Liver (tissue), 9 donors: ENCODE measurements around the gene BDKRB1. TPM values are rescaled to one million over a fixed set of nuclear protein-coding genes. Genes with fewer than 3 reads are reported as not detected.

Experiments
- DNase-seq: peaks from one replicate; pipeline ENCODE4 v3.0.0-alpha.2; 2017; ENCODE audit warnings: low spot score
- H3K27ac ChIP-seq, 2 donors: one replicate each; pipeline ENCODE4 v1.7.0; 2013; ENCODE audit warnings: inconsistent platforms in 2 of 2, low read length in 2 of 2, control low read depth in 1 of 2, low read depth in 1 of 2, mild to moderate bottlenecking in 1 of 2
- H3K27me3 ChIP-seq, 4 donors: one replicate each; pipeline versions ENCODE4 v1.6.1 to v1.7.0; 2013; ENCODE audit warnings: low read length in 3 of 4, inconsistent platforms in 1 of 4, mild to moderate bottlenecking in 1 of 4, moderate library complexity in 1 of 4; ENCODE audit not compliant: control insufficient read depth in 4 of 4, insufficient read depth in 4 of 4
- H3K36me3 ChIP-seq, 4 donors: one replicate each; pipeline versions ENCODE4 v1.6.1 to v1.7.0; 2013; ENCODE audit warnings: low read length in 3 of 4, mild to moderate bottlenecking in 3 of 4, low read depth in 1 of 4, moderate library complexity in 1 of 4; ENCODE audit not compliant: control insufficient read depth in 4 of 4, insufficient read depth in 3 of 4
- H3K4me1 ChIP-seq, 4 donors: one replicate each; pipeline versions ENCODE4 v1.6.1 to v1.7.0; 2013; ENCODE audit warnings: low read length in 3 of 4, mild to moderate bottlenecking in 3 of 4, moderate library complexity in 1 of 4; ENCODE audit not compliant: control insufficient read depth in 4 of 4, insufficient read depth in 4 of 4
- H3K4me3 ChIP-seq, 3 donors: one replicate each; pipeline versions ENCODE4 v1.6.1 to v1.7.0; 2013; ENCODE audit warnings: low read length in 3 of 3, control low read depth in 1 of 3, low read depth in 1 of 3, mild to moderate bottlenecking in 1 of 3
- H3K9ac ChIP-seq, 2 donors: one replicate each; pipeline ENCODE4 v1.7.0; 2013; ENCODE audit warnings: low read length in 2 of 2, mild to moderate bottlenecking in 2 of 2, moderate library complexity in 2 of 2, control low read depth in 1 of 2, low read depth in 1 of 2
- H3K9me3 ChIP-seq, 4 donors: one replicate each; pipeline versions ENCODE4 v1.6.1 to v1.7.0; 2013; ENCODE audit warnings: low read length in 3 of 4; ENCODE audit not compliant: control insufficient read depth in 4 of 4
- EGR1 ChIP-seq, 2 donors: IDR thresholded peaks; 2 replicates each; pipeline ENCODE4 v1.6.1; 2016 to 2018; ENCODE audit warnings: antibody characterized with exemption in 2 of 2, low read depth in 2 of 2
- FOXA1 ChIP-seq: IDR thresholded peaks from 2 replicates; pipeline ENCODE4 v1.6.1; 2016; ENCODE audit warnings: antibody characterized with exemption
- FOXA2 ChIP-seq: IDR thresholded peaks from 2 replicates; pipeline ENCODE4 v1.6.1; 2016; ENCODE audit warnings: antibody characterized with exemption
- GABPA ChIP-seq, 2 donors: IDR thresholded peaks in 1 of 2; conservative IDR thresholded peaks in 1 of 2; 2 replicates each; pipeline ENCODE4 v1.6.1; 2016; ENCODE audit warnings: antibody characterized with exemption in 2 of 2, mild to moderate bottlenecking in 1 of 2, moderate library complexity in 1 of 2
- HNF4A ChIP-seq, 2 donors: conservative IDR thresholded peaks; 2 replicates each; pipeline ENCODE4 v1.6.1; 2016; ENCODE audit warnings: antibody characterized with exemption in 2 of 2, mild to moderate bottlenecking in 2 of 2
- HNF4G ChIP-seq: IDR thresholded peaks from 2 replicates; pipeline ENCODE4 v1.6.1; 2016; ENCODE audit warnings: antibody characterized with exemption
- JUND ChIP-seq, 2 donors: IDR thresholded peaks; 2 replicates each; pipeline ENCODE4 v1.6.1; 2016; ENCODE audit warnings: antibody characterized with exemption in 2 of 2
- MAX ChIP-seq: IDR thresholded peaks from 2 replicates; pipeline ENCODE4 v1.6.1; 2016; ENCODE audit warnings: antibody characterized with exemption
- NR2F2 ChIP-seq: IDR thresholded peaks from 2 replicates; pipeline ENCODE4 v1.6.1; 2016; ENCODE audit warnings: antibody characterized with exemption
- RAD21 ChIP-seq, 2 donors: IDR thresholded peaks; 2 replicates each; pipeline ENCODE4 v1.6.1; 2016; ENCODE audit warnings: antibody characterized with exemption in 2 of 2, mild to moderate bottlenecking in 2 of 2
- RXRA ChIP-seq, 2 donors: IDR thresholded peaks; 2 replicates each; pipeline ENCODE4 v1.6.1; 2017 to 2018; ENCODE audit warnings: antibody characterized with exemption in 2 of 2, mild to moderate bottlenecking in 1 of 2
- SP1 ChIP-seq: IDR thresholded peaks from 2 replicates; pipeline ENCODE4 v1.6.1; 2018; ENCODE audit warnings: antibody characterized with exemption, mild to moderate bottlenecking
- TAF1 ChIP-seq: conservative IDR thresholded peaks from 2 replicates; pipeline ENCODE4 v1.6.1; 2016; ENCODE audit warnings: antibody characterized with exemption, mild to moderate bottlenecking
- YY1 ChIP-seq: IDR thresholded peaks from 2 replicates; pipeline ENCODE4 v1.6.1; 2016; ENCODE audit warnings: antibody characterized with exemption, mild to moderate bottlenecking
- ZBTB33 ChIP-seq: IDR thresholded peaks from 2 replicates; pipeline ENCODE4 v1.6.1; 2016; ENCODE audit warnings: antibody characterized with exemption
- WGBS: extraction: QIAGEN DNeasy Blood & Tissue Kit; methylation state at CpG from one replicate; pipeline ENCODE4 v1.1.7; 2013; 5-methylcytosine and 5-hydroxymethylcytosine counted together
- polyA plus RNA-seq, 2 donors: library from polyadenylated mRNA; stranded (reverse) in 1 of 2; unstranded in 1 of 2; fragments of 200-250 nt in 1 of 2; fragments of >200 nt in 1 of 2; fragmentation: Nextera tagmentation in 1 of 2; extraction: Ambion mirVana in 1 of 2; gene quantifications; one replicate each; pipeline versions ENCODE4 v1.2.1 to v1.2.3, GENCODE V29; 2013 to 2015
- total RNA-seq, 2 donors: library from RNA; depleted of rRNA; stranded (reverse); fragments of >200 nt; gene quantifications; one replicate each; pipeline ENCODE4 v1.2.3, GENCODE V29; 2014
- TF ChIP-seq, protein P1 (sequence below): IDR thresholded peaks from 2 replicates; pipeline ENCODE4 v1.6.1; 2016; ENCODE audit warnings: antibody characterized with exemption
- TF ChIP-seq, protein P2 (sequence below): fragments of 150-350 bp; IDR thresholded peaks from 2 replicates; pipeline ENCODE4 v1.5.1; 2017; ENCODE audit warnings: improper control_type of control experiment, low read depth, low read length; ENCODE audit not compliant: missing input control
- TF ChIP-seq, protein P3 (sequence below): IDR thresholded peaks from 2 replicates; pipeline ENCODE4 v1.6.1; 2016; ENCODE audit warnings: antibody characterized with exemption, mild to moderate bottlenecking
- donor health status: healthy.
- donor health status: healthy.
- donor health status: healthy.
- donor health status: healthy.
- donor health status: healthy.

Gene BDKRB1
- total and polyA plus RNA-seq, 4 donors: not detected

- Histone ChIP-seq H3K4me3 (no peak overlapping the region), H3K9me3 (no peaks in the 10 kb centered on the region), H3K27ac (no peak overlapping the region), H3K9ac (no peak overlapping the region), H3K4me1 (no peaks in the 10 kb centered on the region), H3K27me3 (no peaks in the 10 kb centered on the region), H3K36me3 (no peaks in the 10 kb centered on the region)
- DNase-seq: no peak
- TF ChIP-seq HNF4G: no peak
- no peak for TF ChIP-seq SP1
- TF ChIP-seq EGR1 (IDR thresholded peaks at IDR 0.05; ENCODE audit: low read depth in 2 of 2): no peak
- TF ChIP-seq, protein P1, sequence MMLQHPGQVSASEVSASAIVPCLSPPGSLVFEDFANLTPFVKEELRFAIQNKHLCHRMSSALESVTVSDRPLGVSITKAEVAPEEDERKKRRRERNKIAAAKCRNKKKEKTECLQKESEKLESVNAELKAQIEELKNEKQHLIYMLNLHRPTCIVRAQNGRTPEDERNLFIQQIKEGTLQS: no peak
- no peak for TF ChIP-seq FOXA1
- no peak for TF ChIP-seq HNF4A (conservative IDR thresholded peaks at IDR 0.05)
- TF ChIP-seq MAX: no peak
- no peak for TF ChIP-seq RXRA (IDR thresholded peaks at IDR 0.05)
- TF ChIP-seq NR2F2: no peak
- TF ChIP-seq GABPA (IDR thresholded peaks at IDR 0.05 in 1 of 2, conservative IDR thresholded peaks at IDR 0.05 in 1 of 2): no peak
- no peak for TF ChIP-seq TAF1
- TF ChIP-seq JUND (IDR thresholded peaks at IDR 0.05): no peak
- TF ChIP-seq FOXA2: no peak
- no peak for TF ChIP-seq YY1
- TF ChIP-seq, protein P2, sequence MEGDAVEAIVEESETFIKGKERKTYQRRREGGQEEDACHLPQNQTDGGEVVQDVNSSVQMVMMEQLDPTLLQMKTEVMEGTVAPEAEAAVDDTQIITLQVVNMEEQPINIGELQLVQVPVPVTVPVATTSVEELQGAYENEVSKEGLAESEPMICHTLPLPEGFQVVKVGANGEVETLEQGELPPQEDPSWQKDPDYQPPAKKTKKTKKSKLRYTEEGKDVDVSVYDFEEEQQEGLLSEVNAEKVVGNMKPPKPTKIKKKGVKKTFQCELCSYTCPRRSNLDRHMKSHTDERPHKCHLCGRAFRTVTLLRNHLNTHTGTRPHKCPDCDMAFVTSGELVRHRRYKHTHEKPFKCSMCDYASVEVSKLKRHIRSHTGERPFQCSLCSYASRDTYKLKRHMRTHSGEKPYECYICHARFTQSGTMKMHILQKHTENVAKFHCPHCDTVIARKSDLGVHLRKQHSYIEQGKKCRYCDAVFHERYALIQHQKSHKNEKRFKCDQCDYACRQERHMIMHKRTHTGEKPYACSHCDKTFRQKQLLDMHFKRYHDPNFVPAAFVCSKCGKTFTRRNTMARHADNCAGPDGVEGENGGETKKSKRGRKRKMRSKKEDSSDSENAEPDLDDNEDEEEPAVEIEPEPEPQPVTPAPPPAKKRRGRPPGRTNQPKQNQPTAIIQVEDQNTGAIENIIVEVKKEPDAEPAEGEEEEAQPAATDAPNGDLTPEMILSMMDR: no peak
- TF ChIP-seq, protein P3, sequence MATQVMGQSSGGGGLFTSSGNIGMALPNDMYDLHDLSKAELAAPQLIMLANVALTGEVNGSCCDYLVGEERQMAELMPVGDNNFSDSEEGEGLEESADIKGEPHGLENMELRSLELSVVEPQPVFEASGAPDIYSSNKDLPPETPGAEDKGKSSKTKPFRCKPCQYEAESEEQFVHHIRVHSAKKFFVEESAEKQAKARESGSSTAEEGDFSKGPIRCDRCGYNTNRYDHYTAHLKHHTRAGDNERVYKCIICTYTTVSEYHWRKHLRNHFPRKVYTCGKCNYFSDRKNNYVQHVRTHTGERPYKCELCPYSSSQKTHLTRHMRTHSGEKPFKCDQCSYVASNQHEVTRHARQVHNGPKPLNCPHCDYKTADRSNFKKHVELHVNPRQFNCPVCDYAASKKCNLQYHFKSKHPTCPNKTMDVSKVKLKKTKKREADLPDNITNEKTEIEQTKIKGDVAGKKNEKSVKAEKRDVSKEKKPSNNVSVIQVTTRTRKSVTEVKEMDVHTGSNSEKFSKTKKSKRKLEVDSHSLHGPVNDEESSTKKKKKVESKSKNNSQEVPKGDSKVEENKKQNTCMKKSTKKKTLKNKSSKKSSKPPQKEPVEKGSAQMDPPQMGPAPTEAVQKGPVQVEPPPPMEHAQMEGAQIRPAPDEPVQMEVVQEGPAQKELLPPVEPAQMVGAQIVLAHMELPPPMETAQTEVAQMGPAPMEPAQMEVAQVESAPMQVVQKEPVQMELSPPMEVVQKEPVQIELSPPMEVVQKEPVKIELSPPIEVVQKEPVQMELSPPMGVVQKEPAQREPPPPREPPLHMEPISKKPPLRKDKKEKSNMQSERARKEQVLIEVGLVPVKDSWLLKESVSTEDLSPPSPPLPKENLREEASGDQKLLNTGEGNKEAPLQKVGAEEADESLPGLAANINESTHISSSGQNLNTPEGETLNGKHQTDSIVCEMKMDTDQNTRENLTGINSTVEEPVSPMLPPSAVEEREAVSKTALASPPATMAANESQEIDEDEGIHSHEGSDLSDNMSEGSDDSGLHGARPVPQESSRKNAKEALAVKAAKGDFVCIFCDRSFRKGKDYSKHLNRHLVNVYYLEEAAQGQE: no peak
- TF ChIP-seq RAD21 (IDR thresholded peaks at IDR 0.05): no peak
- no peak for TF ChIP-seq ZBTB33
- WGBS: 68% methylated on average over 5 of the region's 5 CpGs
These were observed 5.0 kb downstream of the BDKRB1 start for GRCh38 chr14:96261053-96261452.
